Right cardiac atrium (tissue), 5 donors: ENCODE measurements around the gene CCDC14. TPM values are rescaled to one million over a fixed set of nuclear protein-coding genes. Genes with fewer than 3 reads are reported as not detected.

Source experiments
- ATAC-seq, 2 donors: fragments of 200-7000 bp; cut with Tn5 transposase; one replicate each; pipeline versions ENCODE4 v1.8.0 to v1.9.1; 2020; ENCODE audit warnings: moderate library complexity in 2 of 2, mild to moderate bottlenecking in 1 of 2
- DNase-seq, 3 donors: peaks; one replicate each; pipeline ENCODE4 v3.0.0-alpha.2; 2020
- H3K27ac ChIP-seq: one replicate; pipeline ENCODE4 v1.5.1; 2013; ENCODE audit warnings: mild to moderate bottlenecking, low read length, control low read depth, moderate library complexity
- H3K27me3 ChIP-seq: one replicate; pipeline ENCODE4 v1.6.1; 2013; ENCODE audit not compliant: control insufficient read depth, insufficient read depth
- H3K4me1 ChIP-seq: one replicate; pipeline ENCODE4 v1.6.1; 2013; ENCODE audit warnings: low read length; ENCODE audit not compliant: control insufficient read depth, insufficient read depth
- H3K4me3 ChIP-seq: one replicate; pipeline ENCODE4 v1.5.1; 2013; ENCODE audit warnings: low read length, control low read depth
- H3K9me3 ChIP-seq: one replicate; pipeline ENCODE4 v1.6.1; 2013; ENCODE audit warnings: low read length; ENCODE audit not compliant: control insufficient read depth
- WGBS: extraction: QIAGEN DNeasy Blood & Tissue Kit; methylation state at CpG from one replicate; pipeline ENCODE4 v1.1.7; 2013; 5-methylcytosine and 5-hydroxymethylcytosine counted together
- intact Hi-C, 4 donors: fragments of 100-400 bp; cut with DNase I; formaldehyde crosslinking; loops; one replicate each; pipeline versions ENCODE4 v1.11.0 to v1.14.0; 2022 to 2023
- polyA plus RNA-seq: library from polyadenylated mRNA; stranded (reverse); fragments of 200-250 nt; gene quantifications from one replicate; pipeline ENCODE4 v1.2.3, GENCODE V29; 2013
- total RNA-seq, 4 donors: library from RNA; stranded (reverse); fragmentation: NEBNext Ultra II Directional; extraction: Animal tissue kit (Norgen Biotek cat#: 25700); gene quantifications; one replicate each; pipeline ENCODE4 v1.2.1, GENCODE V29; 2021
- donor health status: healthy with polysubstance abuse.
- donor health status: DM: no; HTN: yes; CAD: no.
- donor health status: DM: no; HTN: no; CAD: no.
- donor health status: DM: no; HTN: yes; CAD: no; lungs with severe emphysema.
- donor health status: DM: yes; HTN: yes; CAD: no.

The CCDC14 gene
- total and polyA plus RNA-seq, 5 donors = 7.1 to 12.3 (median 12.0) TPM

DNA sequence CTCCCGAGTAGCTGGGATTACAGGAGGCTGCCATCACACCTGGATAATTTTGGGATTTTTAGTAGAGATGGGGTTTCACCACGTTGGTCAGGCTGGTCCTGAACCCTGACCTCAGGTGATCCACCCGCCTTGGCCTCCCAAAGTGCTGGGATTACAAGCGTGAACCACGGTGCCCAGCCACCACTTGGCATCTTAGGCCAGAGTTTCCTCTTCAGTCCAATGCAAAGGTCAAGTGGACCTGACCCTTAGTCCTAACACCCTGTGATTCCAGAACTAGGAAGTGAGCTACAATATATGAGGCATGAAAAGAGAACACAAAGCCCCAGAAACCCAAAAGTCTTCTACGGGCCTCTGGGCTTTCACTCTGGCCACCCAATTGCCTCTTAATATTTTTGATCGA lies 82.2 kb downstream of the CCDC14 start:
- 87% methylated on average over 7 of the region's 7 CpGs for WGBS
- Histone ChIP-seq H3K27ac (no peak overlapping the region), H3K27me3 (no peaks in the 10 kb centered on the region), H3K4me3 (no peak overlapping the region), H3K4me1 (peaks cover 2% of the 10 kb centered on the region), H3K9me3 (no peaks in the 10 kb centered on the region)
- no peak for DNase-seq
- intact Hi-C loops = no loop called here
- ATAC-seq = no peak

DNA sequence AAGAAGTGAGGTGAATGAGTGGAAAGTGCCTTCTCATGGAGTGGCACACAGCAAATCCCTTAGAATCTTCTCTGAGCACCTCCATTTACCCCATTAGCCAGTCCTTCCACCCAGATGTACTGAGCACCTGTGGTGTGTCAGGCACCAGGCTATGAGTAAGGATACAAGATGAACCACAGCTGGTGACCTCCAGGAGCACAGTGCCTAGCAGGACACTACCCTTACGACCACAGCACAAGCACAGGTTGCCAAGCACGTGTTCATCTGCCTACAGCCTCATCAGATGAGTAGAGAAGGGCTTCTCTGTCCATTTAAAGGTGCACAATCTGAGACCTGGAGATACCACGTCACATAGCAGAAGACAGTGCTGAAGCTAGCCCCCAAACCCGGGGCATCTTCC lies 83.1 kb downstream of the CCDC14 start:
- Histone ChIP-seq H3K4me3 (no peak overlapping the region), H3K9me3 (no peaks in the 10 kb centered on the region), H3K4me1 (no peaks in the 10 kb centered on the region), H3K27me3 (no peaks in the 10 kb centered on the region), H3K27ac (no peak overlapping the region)
- ATAC-seq (no peak), DNase-seq (no peak)
- intact Hi-C loops = no loop called here
- 89% methylated on average over 4 of the region's 4 CpGs for WGBS

DNA sequence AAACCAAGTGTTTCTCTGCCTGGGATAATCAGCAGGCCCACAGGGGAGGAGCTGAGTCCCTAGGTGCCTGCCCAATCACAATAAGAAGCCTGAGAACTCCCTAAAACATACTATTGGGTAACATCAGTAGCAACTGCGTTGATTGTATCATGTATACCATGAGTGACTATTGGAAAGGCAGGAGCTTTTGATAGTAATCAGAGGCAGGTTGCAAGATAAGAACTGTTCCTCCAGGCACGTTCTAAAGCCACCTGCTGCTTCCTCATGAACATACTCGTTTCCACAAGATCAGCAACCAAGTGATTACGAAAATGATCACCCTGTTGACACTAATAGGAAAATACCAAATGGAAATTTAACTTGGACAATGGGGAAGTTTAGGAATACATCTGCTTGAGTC lies 83.6 kb downstream of the CCDC14 start:
- Histone ChIP-seq H3K27ac (no peak overlapping the region), H3K27me3 (no peaks in the 10 kb centered on the region), H3K9me3 (no peaks in the 10 kb centered on the region), H3K4me1 (no peaks in the 10 kb centered on the region), H3K4me3 (no peak overlapping the region)
- ATAC-seq = no peak
- DNase-seq = no peak
- 81% methylated on average over 4 of the region's 4 CpGs for WGBS
- intact Hi-C loops = no loop called here

DNA sequence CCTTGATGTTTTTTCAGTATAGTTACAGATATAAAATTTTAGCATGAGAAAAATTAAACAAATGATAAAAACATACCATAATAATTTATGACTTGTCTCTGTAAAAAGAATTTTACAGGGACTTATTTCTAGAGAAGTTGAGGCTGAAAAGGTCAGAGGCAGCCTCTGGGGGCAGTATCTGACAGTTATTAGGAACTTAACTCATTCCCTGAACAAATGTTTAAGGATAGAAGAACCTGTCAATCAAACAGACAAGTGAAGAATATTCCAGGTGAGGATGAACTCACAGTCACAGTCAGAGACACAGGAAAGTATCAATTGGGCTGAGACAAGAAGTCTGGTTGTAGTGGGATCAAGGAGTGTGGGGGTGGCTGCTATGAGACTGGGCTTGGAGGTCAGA lies 84.2 kb downstream of the CCDC14 start:
- Histone ChIP-seq H3K27me3 (no peaks in the 10 kb centered on the region), H3K4me3 (no peak overlapping the region), H3K9me3 (no peaks in the 10 kb centered on the region), H3K4me1 (no peaks in the 10 kb centered on the region), H3K27ac (no peak overlapping the region)
- DNase-seq = no peak
- intact Hi-C loops = no loop called here
- no peak for ATAC-seq

DNA sequence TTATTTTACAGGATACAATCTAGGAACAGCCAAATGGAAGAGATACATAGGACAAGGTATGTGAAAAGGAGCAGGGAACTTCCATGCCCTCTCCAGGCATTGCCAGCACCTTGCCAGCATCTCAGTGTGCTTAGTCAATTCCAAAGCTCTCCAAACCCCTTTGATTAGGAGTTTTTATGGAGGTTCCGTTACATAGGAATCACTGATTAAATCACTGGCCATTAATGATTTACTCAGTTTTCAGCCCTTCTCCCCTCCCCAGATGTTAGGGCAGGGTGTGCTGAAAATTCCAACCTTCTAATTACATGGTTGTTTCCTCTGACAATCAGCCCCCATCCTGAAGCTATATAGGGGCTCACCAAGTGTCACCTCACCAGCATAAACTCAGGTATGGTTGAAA lies 88.4 kb downstream of the CCDC14 start:
- Histone ChIP-seq H3K27ac (no peak overlapping the region), H3K4me1 (no peaks in the 10 kb centered on the region), H3K4me3 (no peak overlapping the region), H3K27me3 (no peaks in the 10 kb centered on the region), H3K9me3 (no peaks in the 10 kb centered on the region)
- no peak for ATAC-seq
- no peak for DNase-seq
- WGBS = 89% methylated on average over 1 of the region's 1 CpG
- intact Hi-C loops = no loop called here

DNA sequence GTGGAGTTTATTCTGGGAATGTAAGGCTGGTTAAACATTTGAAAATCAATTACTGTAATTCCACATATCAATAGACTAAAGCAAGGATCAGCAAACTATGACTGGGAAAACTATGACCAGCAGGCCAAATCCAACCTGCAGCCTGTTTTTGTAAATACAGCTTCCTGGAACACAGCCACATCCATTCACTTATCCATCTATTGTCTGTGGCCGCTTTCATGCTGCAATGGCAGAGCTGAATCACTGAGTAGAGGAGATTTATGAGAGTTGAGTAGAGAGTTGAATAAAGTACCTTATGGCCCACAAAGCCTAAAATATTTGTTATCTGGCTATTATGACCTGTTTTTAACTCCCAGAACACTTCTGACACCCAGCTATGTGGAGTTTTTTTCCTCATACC lies 89.1 kb downstream of the CCDC14 start:
- Histone ChIP-seq H3K4me1 (no peaks in the 10 kb centered on the region), H3K27ac (no peak overlapping the region), H3K9me3 (no peaks in the 10 kb centered on the region), H3K27me3 (no peaks in the 10 kb centered on the region), H3K4me3 (no peak overlapping the region)
- ATAC-seq (no peak), DNase-seq (no peak)
- intact Hi-C loops = no loop called here
- 58% methylated on average over 1 of the region's 1 CpG for WGBS

DNA sequence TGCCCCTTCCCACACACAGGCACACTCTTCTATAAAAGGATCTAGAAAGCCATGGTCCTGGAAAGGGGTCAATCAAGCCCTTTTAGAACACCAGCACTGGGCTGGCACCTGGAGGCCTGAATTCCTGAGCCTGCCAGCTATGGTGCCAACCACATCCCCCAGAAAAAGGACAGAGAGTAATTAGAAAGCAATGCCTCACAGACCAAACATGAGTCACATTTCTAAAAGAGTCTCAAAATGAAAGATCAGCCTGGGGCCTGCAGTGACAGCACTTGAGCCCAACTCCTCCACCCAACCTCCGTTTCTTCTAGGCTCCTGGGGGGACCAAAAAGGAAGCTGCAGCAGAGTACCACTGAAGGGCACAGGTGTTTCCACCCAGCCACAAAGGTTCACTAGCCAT lies 91.0 kb downstream of the CCDC14 start:
- 95% methylated on average over 1 of the region's 1 CpG for WGBS
- Histone ChIP-seq H3K4me3 (no peak overlapping the region), H3K27ac (no peak overlapping the region), H3K4me1 (no peaks in the 10 kb centered on the region), H3K27me3 (no peaks in the 10 kb centered on the region), H3K9me3 (no peaks in the 10 kb centered on the region)
- intact Hi-C loops = no loop called here
- DNase-seq = no peak
- ATAC-seq = no peak

DNA sequence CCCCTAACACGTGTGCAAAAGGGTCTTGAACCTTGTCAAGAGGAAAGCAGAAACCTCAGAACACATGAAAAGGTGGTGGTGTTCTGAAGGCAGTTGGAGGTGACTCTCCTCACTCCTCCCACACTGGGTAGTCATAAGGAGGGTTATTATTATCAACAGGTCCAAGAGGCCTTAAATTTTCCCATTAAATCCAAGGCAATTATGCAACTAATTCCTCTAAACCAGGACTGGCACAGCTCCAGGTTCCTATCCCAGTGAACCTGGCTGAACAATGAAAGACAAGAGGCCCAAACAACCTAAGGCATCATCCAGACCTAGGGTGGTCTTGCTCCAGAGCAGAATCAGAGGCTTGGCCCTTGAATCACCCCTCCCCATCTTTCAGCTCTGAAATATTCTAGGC lies 91.9 kb downstream of the CCDC14 start:
- H3K4me3 ChIP-seq = no peak overlapping the region
- H3K4me1 ChIP-seq = no peaks in the 10 kb centered on the region
- H3K27ac ChIP-seq = no peak overlapping the region
- no peaks in the 10 kb centered on the region for H3K27me3 ChIP-seq
- DNase-seq (no peak), ATAC-seq (no peak)
- no peaks in the 10 kb centered on the region for H3K9me3 ChIP-seq
- 86% methylated on average over 1 of the region's 1 CpG for WGBS
- intact Hi-C loops = no loop called here

DNA sequence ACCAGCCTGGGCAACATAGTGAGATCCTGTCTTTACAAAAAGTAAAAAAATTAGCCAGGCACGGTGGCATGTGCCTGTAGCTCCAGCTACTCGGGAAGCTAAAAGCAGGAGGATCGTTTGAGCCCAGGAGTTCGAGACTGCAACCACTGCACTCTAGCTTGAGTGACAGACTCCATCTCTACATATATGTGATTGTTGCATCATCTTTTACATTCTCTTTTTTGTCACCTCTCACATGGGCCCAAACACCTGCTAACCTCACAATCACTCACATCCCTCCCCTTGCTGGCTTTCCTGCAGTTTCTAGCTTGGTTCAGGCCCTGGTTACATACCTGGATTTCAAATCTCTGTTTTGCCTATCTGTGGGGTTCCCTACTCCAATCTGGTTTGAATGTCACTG lies 96.3 kb downstream of the CCDC14 start:
- Histone ChIP-seq H3K4me1 (no peaks in the 10 kb centered on the region), H3K27me3 (no peaks in the 10 kb centered on the region), H3K9me3 (no peaks in the 10 kb centered on the region), H3K27ac (no peak overlapping the region), H3K4me3 (no peak overlapping the region)
- WGBS = 90% methylated on average over 4 of the region's 4 CpGs
- DNase-seq = no peak
- ATAC-seq = no peak
- intact Hi-C loops = no loop called here

Other genes with a start within 250 kb of the CCDC14 start
- gene MYLK, start 76.9 kb downstream of the CCDC14 start, total RNA-seq = 100 to 1,000 TPM in 1 of 4 donors, 10 to 100 TPM in 3; 36.5 to 645 (median 69.3) TPM
- gene MYLK, start 76.9 kb downstream of the CCDC14 start, polyA plus RNA-seq = 27.3 TPM
- gene ROPN1, start 30.9 kb upstream of the CCDC14 start, total RNA-seq = 1 to 10 TPM in 1 of 4 donors, under 1 TPM in 3; 0.36 to 2.0 (median 0.83) TPM
- 1.6 TPM for gene ROPN1, start 30.9 kb upstream of the CCDC14 start, polyA plus RNA-seq
- 10 to 100 TPM; 44.2 to 58.4 (median 45.6) TPM for gene KALRN, start 72.1 kb upstream of the CCDC14 start, total RNA-seq
- 19.5 TPM for gene KALRN, start 72.1 kb upstream of the CCDC14 start, polyA plus RNA-seq